GM21723 (cell line): ENCODE results near the gene SH3GLB2.
"Not testable (repeated sequence)": the region's sequence is repeated elsewhere in the genome, so short reads cannot be mapped to it uniquely, and the experiment has no call there.

Experiments used
- ATAC-seq: cut with Tn5 transposase; IDR thresholded peaks from one replicate; pipeline ENCODE4 v1.9.1; 2021; ENCODE audit warnings: mild to moderate bottlenecking, moderate library complexity; ENCODE audit not compliant: unreplicated experiment

The SH3GLB2 gene

DNA sequence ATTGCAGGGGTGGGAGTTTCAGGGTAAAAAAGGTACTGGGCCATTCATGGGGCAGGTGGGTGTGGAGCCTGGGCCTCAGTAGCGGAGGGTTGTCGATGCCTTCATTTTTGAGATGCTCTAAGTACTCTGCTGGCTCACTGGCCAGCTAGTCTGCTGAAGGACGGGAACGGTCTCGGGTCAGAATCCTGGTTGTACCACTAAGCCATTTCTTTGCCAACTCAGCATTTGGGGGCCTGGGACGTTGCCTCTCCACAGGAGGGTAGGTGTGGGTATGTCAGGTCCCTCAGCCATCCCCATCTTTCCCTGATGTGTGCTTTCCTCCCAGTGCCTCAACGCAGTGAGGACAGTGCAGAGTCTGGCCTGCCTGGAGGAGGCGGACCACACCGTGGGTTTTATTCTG lies 25.1 kb downstream of the SH3GLB2 start:
- ATAC-seq, result no peak

DNA sequence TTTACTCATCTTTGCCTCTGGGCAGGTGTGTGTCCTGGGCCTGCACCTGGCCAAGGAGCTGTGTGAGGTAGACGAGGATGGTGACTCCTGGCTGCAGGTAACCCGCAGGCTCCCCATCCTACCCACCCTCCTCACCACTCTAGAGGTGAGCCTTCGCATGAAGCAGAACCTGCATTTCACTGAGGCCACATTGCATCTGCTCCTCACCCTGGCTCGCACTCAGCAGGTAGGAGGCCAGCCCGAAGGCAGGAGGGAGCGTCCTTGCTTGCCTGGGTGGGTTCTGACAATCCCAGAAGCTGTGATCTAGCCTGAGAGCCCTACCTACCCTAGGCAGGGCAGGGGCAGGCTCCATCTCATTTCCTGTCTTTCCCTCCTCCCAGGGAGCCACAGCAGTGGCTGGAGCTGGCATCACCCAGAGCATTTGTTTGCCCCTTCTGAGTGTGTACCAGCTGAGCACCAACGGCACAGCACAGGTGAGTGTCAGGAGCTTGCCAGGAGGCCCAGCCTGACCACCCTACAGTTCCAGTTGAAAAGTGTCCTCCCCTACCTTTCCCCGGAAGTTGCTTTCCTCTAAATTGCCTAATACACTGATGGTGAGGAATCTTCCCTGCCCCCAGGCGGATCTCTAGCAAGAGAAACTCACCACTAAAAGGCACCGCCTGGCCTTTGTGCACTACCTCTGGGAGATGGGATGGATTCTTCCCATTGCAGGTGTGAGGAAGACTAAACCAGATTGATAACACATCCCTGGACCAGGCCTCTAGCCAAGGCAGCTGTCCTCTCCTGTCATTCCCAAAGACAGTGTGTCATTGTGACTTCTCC lies 26.4 kb downstream of the SH3GLB2 start:
- ATAC-seq, result no peak

DNA sequence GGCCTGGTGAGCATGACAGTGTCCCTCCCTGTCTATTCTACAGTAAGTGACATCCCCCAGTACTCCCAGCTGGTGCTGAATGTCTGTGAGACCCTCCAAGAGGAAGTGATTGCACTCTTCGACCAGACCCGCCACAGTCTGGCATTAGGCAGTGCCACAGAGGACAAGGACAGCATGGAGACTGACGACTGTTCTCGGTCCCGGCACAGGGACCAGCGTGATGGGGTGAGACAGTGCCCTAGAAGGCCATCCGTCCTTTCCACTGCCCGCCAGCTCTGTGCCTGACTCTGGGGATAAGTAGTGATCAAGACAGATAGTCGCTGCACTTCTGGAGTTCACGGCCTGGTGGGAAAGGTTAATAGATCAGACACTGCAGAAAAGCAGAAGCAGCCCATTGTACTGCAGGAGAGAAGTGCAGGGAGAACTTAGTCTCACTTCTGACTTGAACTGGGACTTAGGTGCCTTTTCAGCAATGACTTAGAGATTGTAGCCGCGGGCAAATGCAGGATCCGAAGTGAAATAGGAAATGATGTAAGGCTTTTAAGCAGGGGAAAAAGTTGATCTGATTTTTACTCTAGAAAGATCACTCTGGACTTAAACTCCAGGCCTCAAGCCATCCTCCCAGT lies 28.4 kb downstream of the SH3GLB2 start:
- ATAC-seq, result no peak

DNA sequence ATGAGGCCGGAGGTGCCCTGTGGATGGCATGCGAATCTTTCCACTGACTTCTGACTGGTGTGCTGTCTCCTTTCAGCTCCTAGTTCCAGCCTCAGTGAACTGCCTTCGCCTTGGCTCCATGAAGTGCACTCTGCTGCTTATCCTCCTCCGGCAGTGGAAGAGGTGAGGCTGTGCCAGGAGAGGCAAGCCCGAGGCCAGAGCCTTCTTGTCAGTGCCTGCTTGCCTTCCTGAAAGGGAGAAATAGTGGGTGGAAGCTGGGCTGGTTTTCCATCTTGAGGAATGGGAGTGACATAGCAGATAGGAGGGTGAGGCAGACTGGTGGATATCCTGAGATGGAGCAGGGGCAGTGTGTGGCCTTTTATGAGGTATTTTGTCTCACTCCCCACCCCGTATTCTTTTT lies 29.7 kb downstream of the SH3GLB2 start:
- no peak for ATAC-seq

DNA sequence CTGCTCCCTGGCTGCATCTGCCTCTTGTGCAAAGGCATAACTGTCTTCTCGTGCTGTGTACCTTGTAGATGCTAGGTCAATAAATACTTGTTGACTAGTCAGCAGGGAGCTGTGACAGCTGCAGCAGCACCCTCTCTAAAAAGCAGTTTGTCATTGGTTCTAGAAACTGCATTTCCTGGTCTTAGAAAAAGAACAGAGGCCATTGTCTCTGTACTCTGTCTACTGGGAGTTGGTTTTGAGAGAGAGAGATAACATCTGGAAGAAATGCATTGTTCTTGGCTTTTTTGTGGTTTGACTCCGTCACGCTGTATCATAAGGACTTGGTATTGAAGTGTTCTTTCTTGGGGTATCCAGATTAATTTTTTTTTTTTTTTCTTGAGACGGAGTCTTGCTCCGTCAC lies 32.3 kb downstream of the SH3GLB2 start:
- ATAC-seq, result no peak

DNA sequence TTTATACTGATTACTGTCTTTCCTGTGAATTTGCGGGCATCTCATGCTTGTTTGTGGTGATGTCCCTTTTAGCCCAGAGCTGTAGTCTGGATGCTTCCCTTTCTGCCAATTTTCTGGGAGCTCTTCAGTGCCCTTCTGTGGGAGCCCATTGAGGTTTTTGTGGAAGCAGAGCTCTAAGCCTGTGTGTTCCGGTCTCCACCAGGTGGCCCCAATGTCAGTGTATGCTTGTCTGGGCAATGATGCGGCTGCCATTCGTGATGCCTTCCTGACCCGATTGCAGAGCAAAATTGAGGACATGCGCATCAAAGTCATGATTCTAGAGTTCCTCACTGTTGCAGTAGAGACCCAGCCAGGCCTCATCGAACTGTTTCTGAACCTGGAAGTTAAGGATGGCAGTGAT lies 35.1 kb downstream of the SH3GLB2 start:
- ATAC-seq, result no peak

DNA sequence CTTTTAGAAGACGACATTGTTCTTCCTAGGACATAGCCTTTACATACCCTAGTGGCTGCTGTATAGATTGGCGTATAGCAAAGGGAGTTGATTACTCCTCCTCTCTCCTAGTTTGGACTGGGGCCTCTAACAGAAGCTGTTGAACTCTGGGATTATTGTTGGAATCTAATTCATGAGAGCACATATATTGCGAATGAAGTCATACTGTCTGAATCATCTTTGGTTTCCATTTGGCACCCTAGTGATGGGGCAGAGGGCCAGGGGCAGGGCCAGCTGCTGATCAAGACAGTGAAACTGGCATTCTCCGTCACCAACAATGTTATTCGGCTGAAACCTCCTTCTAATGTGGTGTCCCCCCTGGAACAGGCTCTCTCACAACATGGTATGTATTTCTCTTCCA lies 40.3 kb downstream of the SH3GLB2 start:
- no peak for ATAC-seq

DNA sequence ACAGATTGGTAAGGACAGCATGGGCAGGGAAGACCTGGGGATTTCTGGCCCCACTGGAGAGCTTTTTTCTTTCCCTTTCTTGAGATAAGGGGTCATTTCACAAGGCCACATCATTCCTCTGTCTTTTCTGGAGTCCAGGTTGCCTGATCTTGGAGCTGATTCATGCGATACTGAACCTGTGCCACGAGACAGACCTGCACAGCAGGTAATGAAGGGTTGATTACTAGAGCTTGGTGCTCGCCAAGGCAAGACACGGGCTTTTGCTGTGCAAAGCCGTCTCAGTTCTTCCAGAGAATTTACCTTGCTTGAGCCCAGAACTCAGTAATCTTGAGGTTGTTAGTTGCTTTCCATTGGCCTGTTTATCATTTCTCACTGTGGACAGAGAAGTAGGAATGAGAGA lies 41.5 kb downstream of the SH3GLB2 start:
- ATAC-seq, result no peak

DNA sequence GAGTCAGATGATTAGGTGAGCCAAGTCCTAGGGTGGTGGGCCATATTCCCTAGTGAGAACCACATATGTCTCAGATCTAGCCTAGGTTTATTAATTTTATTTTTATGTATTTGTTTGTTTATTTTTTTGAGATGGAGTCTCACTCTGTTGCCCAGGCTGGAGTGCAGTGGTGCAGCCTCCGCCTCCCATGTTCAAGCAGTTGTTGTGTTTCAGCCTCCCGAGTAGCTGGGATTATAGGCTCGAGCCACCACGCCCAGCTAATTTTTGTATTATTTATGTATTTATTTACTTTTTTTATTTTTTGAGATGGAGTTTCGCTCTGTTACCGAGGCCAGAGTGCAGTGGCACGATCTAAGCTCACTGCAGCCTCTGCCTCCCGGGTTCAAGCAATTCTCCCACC lies 44.6 kb downstream of the SH3GLB2 start:
- no peak for ATAC-seq

DNA sequence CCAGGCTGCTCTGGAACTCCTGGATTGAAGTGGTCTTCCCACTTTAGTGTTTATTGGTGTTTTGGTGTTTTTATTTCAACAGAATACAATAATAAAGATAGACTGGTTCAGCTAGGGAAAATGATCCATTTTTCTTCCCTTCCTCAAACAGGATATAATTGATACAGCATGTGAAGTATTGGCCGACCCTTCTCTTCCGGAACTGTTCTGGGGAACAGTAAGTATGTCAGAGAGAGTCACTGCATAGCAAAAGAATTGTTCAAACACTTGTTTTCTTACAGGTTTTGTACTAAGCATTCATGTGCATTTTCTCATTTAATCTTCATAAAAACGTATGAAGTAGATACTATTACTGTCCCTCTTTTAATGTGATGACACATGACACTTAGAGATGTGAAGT lies 49.0 kb downstream of the SH3GLB2 start:
- ATAC-seq, result no peak

DNA sequence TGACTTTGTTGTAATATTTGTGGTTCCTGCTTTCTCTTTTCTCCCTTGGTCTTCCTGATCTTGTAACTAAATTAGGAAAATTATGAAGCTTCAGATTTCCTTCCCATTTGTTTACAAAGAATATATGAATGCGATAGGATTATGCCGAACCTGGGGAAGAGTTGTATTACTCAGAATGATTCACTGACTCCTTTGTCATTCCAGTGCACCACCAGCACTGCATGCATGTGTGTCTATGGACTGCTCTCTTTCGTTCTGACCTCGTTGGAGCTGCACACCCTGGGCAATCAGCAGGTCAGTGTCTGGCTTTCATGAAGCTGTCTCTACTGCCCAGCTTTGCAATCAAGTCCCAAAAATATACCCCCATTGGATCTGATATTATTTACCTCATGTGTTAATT lies 55.2 kb downstream of the SH3GLB2 start:
- no peak for ATAC-seq

DNA sequence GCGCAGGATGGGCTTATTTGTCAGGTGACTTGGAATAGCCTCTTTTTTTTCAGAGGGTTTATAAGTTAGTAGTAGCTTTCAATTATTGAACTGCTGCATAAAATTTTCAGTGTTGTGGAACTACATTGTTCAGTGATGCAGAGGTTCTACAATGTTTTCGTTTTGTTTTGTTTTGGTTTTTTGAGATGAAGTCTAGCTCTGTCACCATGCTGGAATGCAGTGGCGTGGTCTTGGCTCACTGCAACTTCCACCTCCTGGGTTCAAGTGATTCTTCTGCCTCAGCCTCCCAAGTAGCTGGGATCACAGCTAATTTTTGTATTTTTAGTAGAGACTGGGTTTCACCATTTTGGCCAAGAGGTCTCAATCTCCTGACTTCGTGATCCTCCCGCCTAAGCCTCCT lies 58.6 kb downstream of the SH3GLB2 start:
- ATAC-seq, result no peak

DNA sequence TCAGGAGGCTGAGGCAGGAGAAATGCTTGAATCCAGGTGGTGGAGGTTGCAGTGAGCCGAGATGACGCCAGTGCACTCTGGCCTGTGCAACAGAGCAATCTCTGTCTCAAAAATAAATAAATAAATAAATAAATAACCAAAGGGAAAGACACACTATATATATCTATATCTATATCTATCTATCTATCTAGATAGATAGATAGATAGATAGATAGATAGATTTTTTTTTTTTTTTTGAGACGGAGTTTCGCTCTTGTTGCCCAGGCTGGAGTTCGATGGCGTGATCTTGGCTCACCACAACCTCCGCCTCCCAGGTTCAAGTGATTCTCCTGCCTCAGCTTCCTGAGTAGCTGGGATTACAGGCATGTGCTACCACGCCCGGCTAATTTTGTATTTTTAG lies 66.7 kb downstream of the SH3GLB2 start:
- ATAC-seq, result not testable (repeated sequence)
